ENCODE data around the gene RSRC1. TPM values are rescaled to one million over a fixed set of nuclear protein-coding genes. Genes with fewer than 3 reads are reported as not detected.
A peak's percentile ranks its signal among the peaks of the same experiment; 100 is the strongest.

RSRC1 gene
- total RNA-seq (2016; rRNA removed; fragmentation: Illumina TruSeq; extraction: Trizol): 63.0 and 71.9 TPM in 2 replicates
- 79.4 and 93.3 TPM in 2 replicates for total RNA-seq (2016; cell fraction: cytosol; rRNA removed; fragmentation: Illumina TruSeq; extraction: Trizol; ENCODE audit: low read depth)
- 58.4 and 76.6 TPM in 2 replicates for total RNA-seq (2016; cell fraction: insoluble cytoplasmic fraction; rRNA removed; fragmentation: Illumina TruSeq; extraction: Trizol)
- total RNA-seq (2016; cell fraction: membrane; rRNA removed; fragmentation: Illumina TruSeq; extraction: Trizol): 22.8 and 25.2 TPM in 2 replicates
- 75.2 and 78.5 TPM in 2 replicates for total RNA-seq (2016; cell fraction: nucleus; rRNA removed; fragmentation: Illumina TruSeq; extraction: Trizol)
- 4.1 and 4.9 TPM in 2 replicates for polyA plus RNA-seq (2011; rRNA removed)
- 2.4 and 3.1 TPM in 2 replicates for polyA plus RNA-seq (2011; cell fraction: cytosol; rRNA removed)
- polyA plus RNA-seq (2011; cell fraction: nucleus; rRNA removed): 3.2 and 3.5 TPM in 2 replicates
- 11.4 and 15.5 TPM in 2 replicates for polyA plus RNA-seq (2012)
- polyA plus RNA-seq (2016; cell fraction: cytosol; fragmentation: Illumina TruSeq; extraction: Trizol; ENCODE audit: low read depth): 3.7 and 4.7 TPM in 2 replicates
- polyA plus RNA-seq (2016; cell fraction: insoluble cytoplasmic fraction; fragmentation: Illumina TruSeq; extraction: Trizol; ENCODE audit: low read depth): 56.6 and 58.3 TPM in 2 replicates
- 8.6 and 9.5 TPM in 2 replicates for polyA plus RNA-seq (2016; cell fraction: membrane; fragmentation: Illumina TruSeq; extraction: Trizol; ENCODE audit: low read depth)
- polyA plus RNA-seq (2016; cell fraction: nucleus; fragmentation: Illumina TruSeq; extraction: Trizol; ENCODE audit: insufficient read depth, low read depth): 20.7 and 22.9 TPM in 2 replicates
- 3.2 and 13.5 TPM in 2 replicates for polyA minus RNA-seq (2011; rRNA and poly(A)+ RNA removed; ENCODE audit: low replicate concordance)
- polyA minus RNA-seq (2011; cell fraction: cytosol; rRNA and poly(A)+ RNA removed): 6.7 and 8.6 TPM in 2 replicates
- 64.5 and 72.1 TPM in 2 replicates for polyA minus RNA-seq (2011; cell fraction: nucleus; rRNA and poly(A)+ RNA removed)
- Bru-seq, nascent RNA: percentile 69 among the genes with signal in this experiment
- percentile 54 among the genes with signal in this experiment for BruChase-seq, experiment 1, labeled RNA remaining after a 6-hour chase
- BruChase-seq, experiment 2, labeled RNA remaining after a 2-hour chase: percentile 65 among the genes with signal in this experiment
- long read RNA-seq, experiment 1, partial matches to known transcripts: 9 of 35 reads
- long read RNA-seq, experiment 1, other reads (novel, unspliced or antisense): 20 of 35 reads
- long read RNA-seq, experiment 2, partial matches to known transcripts: 6 of 12 reads
- long read RNA-seq, experiment 2, other reads (novel, unspliced or antisense): 2 of 12 reads

- WGBS (ENCODE audit: low lambda C conversion rate): 0% methylated on average over 19 of the region's 57 CpGs
- FAIRE-seq: peak; percentile 46
- peaks cover 52% of the 10 kb centered on the region for H3K4me1 ChIP-seq (ENCODE audit: insufficient read depth, low read length)
- peak within 1 kb of the TSS; percentile 95 for H2AFZ ChIP-seq (ENCODE audit: low read length)
- peak within 1 kb of the TSS; percentile 95 for H3K27ac ChIP-seq (ENCODE audit: extremely low read length, insufficient read depth, low read length)
- peak within 1 kb of the TSS; percentile 89 for H3K9ac ChIP-seq (ENCODE audit: insufficient read depth, low read depth, low read length)
- H4K20me1 ChIP-seq (ENCODE audit: insufficient read depth, low read length): no peaks in the 10 kb centered on the region
- H3K36me3 ChIP-seq (replicated peaks in 1 of 2; ENCODE audit: control insufficient read depth in 1 of 2, insufficient read depth in 2 of 2, low read length in 2 of 2): no peaks in the 10 kb centered on the region
- intact Hi-C loops (cut with micrococcal nuclease; ENCODE audit: unreplicated experiment) (loop anchor here (1.0 to 5.0 kb wide), 2 partner anchors 202 to 245 kb away; no protein-coding TSS in a partner anchor), in situ Hi-C loops (cut with HindIII; ENCODE audit: extremely low pct_ligation_motif_present, low pct_unique_long_range_greater_than_20kb) (no loop called here)
- ChIA-PET POLR2A (interaction anchor here (1.1 to 2.0 kb wide), 4 partner anchors 11 to 97 kb away, joined by 3 to 11 read pairs (median 4); no protein-coding TSS in a partner anchor), CTCF (ENCODE audit: low intra/inter-chr PET ratio, low total read pairs) (no interaction called here)
- peak; percentile 81 for DNase-seq (ENCODE audit: low spot score)
- 0 out of 2 replicates have a peak, but pooled peaks cover 4% of the 10 kb centered on the region for H3K9me3 ChIP-seq (ENCODE audit: low read length)
- BruUV-seq (replicated peaks): TSS peak; percentile 92
- peak within 1 kb of the TSS; percentile 89 for H3K4me2 ChIP-seq (ENCODE audit: low read depth, low read length)
- ATAC-seq: peak; percentile 93
- H3K4me3 ChIP-seq (replicated peaks in 1 of 3; ENCODE audit: insufficient read depth in 1 of 3, low read depth in 2 of 3, low read length in 3 of 3): peak within 1 kb of the TSS; percentile 90 to 97 (median 90)
- peaks cover 9 to 37% of the 10 kb centered on the region in 2 experiments; a peak in 4 of 5 replicates for H3K27me3 ChIP-seq (ENCODE audit: control insufficient read depth in 1 of 2, insufficient read depth in 2 of 2, low read length in 2 of 2)
- peaks cover 35% of the 10 kb centered on the region for H3K79me2 ChIP-seq (ENCODE audit: insufficient read depth, low read length)
- TF ChIP-seq ZNF496 (CRISPR knock-in tag; IDR thresholded peaks at IDR 0.05; ENCODE audit: insufficient replicate concordance): no peak
- no peak; the same call in 1 of the 2 replicates for TF ChIP-seq ZNF589 (CRISPR knock-in tag; conservative IDR thresholded peaks at IDR 0.05)
- no peak for TF ChIP-seq ZNF234 (CRISPR knock-in tag; conservative IDR thresholded peaks at IDR 0.05)
- 0 out of 2 replicates have a peak, but pooled peaks have one; percentile 62 for TF ChIP-seq ZFP1 (CRISPR knock-in tag; IDR thresholded peaks at IDR 0.05)
- TF ChIP-seq THAP11 (CRISPR knock-in tag; IDR thresholded peaks at IDR 0.05): peak; percentile 90
- peak; percentile 33 for TF ChIP-seq ZEB1 (IDR thresholded peaks at IDR 0.05; ENCODE audit: insufficient replicate concordance, low read depth)
- TF ChIP-seq TAF1 (CRISPR knock-in tag; IDR thresholded peaks at IDR 0.05): peak; percentile 92
- TF ChIP-seq FIP1L1 (IDR thresholded peaks at IDR 0.05; ENCODE audit: borderline replicate concordance, insufficient read depth, low read depth, low read length): no peak
- no peak for TF ChIP-seq TRIM24 (CRISPR knock-in tag; IDR thresholded peaks at IDR 0.05)
- TF ChIP-seq TBP (CRISPR knock-in tag; IDR thresholded peaks at IDR 0.05): no peak
- peak; percentile 93 for TF ChIP-seq IRF2 (CRISPR knock-in tag; IDR thresholded peaks at IDR 0.05)
- peak; percentile 62; the same call in 1 of the 2 replicates for TF ChIP-seq KLF11 (CRISPR knock-in tag; IDR thresholded peaks at IDR 0.05)
- TF ChIP-seq ZMYM4 (CRISPR knock-in tag; IDR thresholded peaks at IDR 0.05): peak; percentile 90
- TF ChIP-seq ZNF574 (CRISPR knock-in tag; IDR thresholded peaks at IDR 0.05): peak; percentile 98
- no peak for TF ChIP-seq ZNF562 (CRISPR knock-in tag; IDR thresholded peaks at IDR 0.05; ENCODE audit: borderline replicate concordance)
- 0 out of 2 replicates have a peak, but pooled peaks have one; percentile 36 for TF ChIP-seq ZNF383 (CRISPR knock-in tag; IDR thresholded peaks at IDR 0.05; ENCODE audit: borderline replicate concordance)
- no peak for TF ChIP-seq MATR3 (CRISPR knock-in tag; IDR thresholded peaks at IDR 0.05)
Observed at GRCh38 chr3:158109804-158110657, at the start of gene RSRC1. RSRC1 (plus strand) TSS chr3:158110089; CDS start chr3:158122105, 12,016 bp downstream.

All from HepG2 (cell line).